Gastroesophageal sphincter (tissue), 4 donors: Measurements from ENCODE around the gene KRT84. TPM values are rescaled to one million over a fixed set of nuclear protein-coding genes. Genes with fewer than 3 reads are reported as not detected.
A peak's percentile ranks its signal among the peaks of the same experiment; 100 is the strongest.

Source experiments
- ATAC-seq: fragments of 150-250 bp; one replicate; pipeline ENCODE4 v1.9.1; 2016; ENCODE audit warnings: mild to moderate bottlenecking, moderate library complexity
- H3K27ac ChIP-seq, 4 donors: fragments of 200-600 bp; sonication (generic) in 3 of 4; 1 replicate in 3 of 4; 2 replicates in 1 of 4; pipeline ENCODE4 v1.5.1; 2016 to 2019
- H3K27me3 ChIP-seq: fragments of 200-600 bp; sonication (generic); one replicate; pipeline ENCODE4 v1.5.1; 2019
- H3K36me3 ChIP-seq, 2 donors: fragments of 200-600 bp; sonication (generic); one replicate each; pipeline ENCODE4 v1.5.1; 2019; ENCODE audit warnings: control low read depth in 1 of 2
- H3K4me1 ChIP-seq, 3 donors: fragments of 200-600 bp; sonication (generic); 1 replicate in 2 of 3; 2 replicates in 1 of 3; pipeline ENCODE4 v1.5.1; 2016 to 2019; ENCODE audit warnings: control low read depth in 2 of 3
- H3K4me3 ChIP-seq, 2 donors: fragments of 200-600 bp; sonication (generic); one replicate each; pipeline ENCODE4 v1.5.1; 2019; ENCODE audit warnings: mild to moderate bottlenecking in 1 of 2, moderate library complexity in 1 of 2
- H3K9me3 ChIP-seq, 3 donors: fragments of 200-600 bp; sonication (generic); one replicate each; pipeline ENCODE4 v1.5.1; 2017 to 2019; ENCODE audit warnings: control low read depth in 2 of 3
- EP300 ChIP-seq: sonication (generic); formaldehyde crosslinking; IDR thresholded peaks from one replicate; pipeline ENCODE4 v1.6.1; 2017; ENCODE audit warnings: antibody characterized with exemption, mild to moderate bottlenecking
- POLR2A ChIP-seq, 2 donors: fragments of 450-650 bp; IDR thresholded peaks; one replicate each; pipeline ENCODE4 v1.6.1; 2017; ENCODE audit warnings: antibody characterized with exemption in 2 of 2, mild to moderate bottlenecking in 2 of 2, moderate library complexity in 1 of 2
- POLR2AphosphoS5 ChIP-seq: sonication (generic); formaldehyde crosslinking; IDR thresholded peaks from one replicate; pipeline ENCODE4 v1.6.1; 2017; ENCODE audit warnings: antibody characterized with exemption
- WGBS, 2 donors: methylation state at CpG; one replicate each; pipeline ENCODE4 v1.1.5; 2018; ENCODE audit warnings: low coverage in 1 of 2; 5-methylcytosine and 5-hydroxymethylcytosine counted together
- total RNA-seq, 4 donors: library from RNA; depleted of rRNA; stranded (reverse); fragments of >200 nt; gene quantifications; one replicate each; pipeline ENCODE4 v1.1.0, GENCODE V29; 2016
- TF ChIP-seq, protein P1 (sequence below), 4 experiments: fragments of 200-600 bp in 2 of 4; fragments of 450-650 bp in 2 of 4; sonication (generic) in 1 of 4; IDR thresholded peaks; one replicate each; pipeline ENCODE4 v1.5.1; 2017 to 2019; ENCODE audit warnings: antibody characterized with exemption in 4 of 4, mild to moderate bottlenecking in 2 of 4, moderate library complexity in 2 of 4

KRT84 gene
- total RNA-seq, 4 donors from 2014 or later: not detected

DNA sequence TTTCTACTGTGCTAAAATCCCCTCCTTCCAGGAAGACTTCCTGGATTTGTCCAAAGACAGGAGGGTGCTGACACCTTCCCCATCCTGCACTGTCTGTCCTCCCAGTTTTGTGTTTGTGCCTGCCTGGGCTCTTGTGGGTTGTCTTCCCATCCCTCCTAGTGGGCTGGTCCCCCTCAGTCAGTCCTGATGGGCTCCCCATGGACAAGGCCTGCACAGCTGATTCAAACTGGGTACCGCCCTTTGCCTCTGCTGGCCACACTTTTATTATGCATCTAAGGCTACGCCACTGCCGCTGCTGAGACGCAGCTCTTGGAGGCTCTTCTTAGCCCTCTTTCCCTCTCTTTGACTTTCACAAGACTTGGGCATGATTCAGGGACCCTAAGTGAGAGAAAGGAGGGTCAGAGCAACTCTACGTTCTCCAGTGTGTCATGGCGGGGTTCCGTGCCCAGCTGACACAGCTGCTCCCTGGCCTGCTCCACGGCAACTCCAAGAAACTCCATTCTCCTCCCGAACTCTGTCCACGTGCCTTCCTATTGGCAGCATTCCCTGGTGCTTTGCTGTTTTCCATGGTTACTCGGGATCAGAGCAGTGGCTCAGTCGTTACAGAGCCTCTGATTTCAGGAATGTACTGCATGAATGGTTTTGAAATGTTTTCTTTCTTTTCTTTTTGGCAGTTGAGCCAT, 14.4 kb downstream of the KRT84 start:
- TF ChIP-seq EP300 (no peak), POLR2AphosphoS5 (peak; percentile 26), POLR2A (IDR thresholded peaks at IDR 0.05) (no peak)
- TF ChIP-seq, protein P1, sequence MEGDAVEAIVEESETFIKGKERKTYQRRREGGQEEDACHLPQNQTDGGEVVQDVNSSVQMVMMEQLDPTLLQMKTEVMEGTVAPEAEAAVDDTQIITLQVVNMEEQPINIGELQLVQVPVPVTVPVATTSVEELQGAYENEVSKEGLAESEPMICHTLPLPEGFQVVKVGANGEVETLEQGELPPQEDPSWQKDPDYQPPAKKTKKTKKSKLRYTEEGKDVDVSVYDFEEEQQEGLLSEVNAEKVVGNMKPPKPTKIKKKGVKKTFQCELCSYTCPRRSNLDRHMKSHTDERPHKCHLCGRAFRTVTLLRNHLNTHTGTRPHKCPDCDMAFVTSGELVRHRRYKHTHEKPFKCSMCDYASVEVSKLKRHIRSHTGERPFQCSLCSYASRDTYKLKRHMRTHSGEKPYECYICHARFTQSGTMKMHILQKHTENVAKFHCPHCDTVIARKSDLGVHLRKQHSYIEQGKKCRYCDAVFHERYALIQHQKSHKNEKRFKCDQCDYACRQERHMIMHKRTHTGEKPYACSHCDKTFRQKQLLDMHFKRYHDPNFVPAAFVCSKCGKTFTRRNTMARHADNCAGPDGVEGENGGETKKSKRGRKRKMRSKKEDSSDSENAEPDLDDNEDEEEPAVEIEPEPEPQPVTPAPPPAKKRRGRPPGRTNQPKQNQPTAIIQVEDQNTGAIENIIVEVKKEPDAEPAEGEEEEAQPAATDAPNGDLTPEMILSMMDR (IDR thresholded peaks at IDR 0.05): no peak
- WGBS, 2 donors: 35 to 38% methylated on average over 3 to 9 of the region's 12 CpGs
- Histone ChIP-seq H3K36me3 (no peaks in the 10 kb centered on the region), H3K4me1 (peaks cover 0 to 17% (median 0%) of the 10 kb centered on the region in 3 donors), H3K4me3 (no peak overlapping the region), H3K27me3 (no peaks in the 10 kb centered on the region), H3K9me3 (no peaks in the 10 kb centered on the region), H3K27ac (peak overlapping the region in 3 of 4 donors; percentile 46 to 55 (median 53))
- peak; percentile 87 for ATAC-seq

DNA sequence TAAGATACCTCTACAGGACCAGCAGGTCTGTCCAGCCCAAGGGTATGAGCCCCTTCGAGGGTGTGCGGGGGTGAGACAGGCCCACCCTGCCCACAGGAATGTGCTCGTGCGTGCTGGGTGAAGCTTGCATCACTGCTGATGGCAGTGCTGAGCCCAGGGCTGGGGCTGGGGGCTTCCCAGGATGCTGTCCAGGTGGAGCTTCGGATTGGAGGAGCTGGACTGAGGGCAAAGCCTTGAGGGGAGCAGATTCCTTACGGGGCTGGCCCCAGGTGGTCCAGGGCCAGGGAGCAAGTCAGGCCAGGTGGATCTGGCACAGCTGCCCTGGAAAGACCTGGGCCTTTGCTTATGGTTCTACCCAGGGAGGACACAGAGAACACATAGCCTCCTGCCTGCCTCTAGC, 15.6 kb downstream of the KRT84 start:
- Histone ChIP-seq H3K4me3 (no peak overlapping the region), H3K36me3 (no peaks in the 10 kb centered on the region), H3K9me3 (no peaks in the 10 kb centered on the region), H3K27ac (no peak overlapping the region), H3K4me1 (peaks cover 0 to 17% (median 0%) of the 10 kb centered on the region in 3 donors), H3K27me3 (no peaks in the 10 kb centered on the region)
- ATAC-seq: no peak
- TF ChIP-seq POLR2A (IDR thresholded peaks at IDR 0.05) (no peak), EP300 (no peak), POLR2AphosphoS5 (no peak)
- TF ChIP-seq, protein P1 (IDR thresholded peaks at IDR 0.05): no peak
- 86% methylated on average over 4 of the region's 6 CpGs; no CpG with 5 or more reads in 1 of the 2 donors for WGBS, 2 donors

DNA sequence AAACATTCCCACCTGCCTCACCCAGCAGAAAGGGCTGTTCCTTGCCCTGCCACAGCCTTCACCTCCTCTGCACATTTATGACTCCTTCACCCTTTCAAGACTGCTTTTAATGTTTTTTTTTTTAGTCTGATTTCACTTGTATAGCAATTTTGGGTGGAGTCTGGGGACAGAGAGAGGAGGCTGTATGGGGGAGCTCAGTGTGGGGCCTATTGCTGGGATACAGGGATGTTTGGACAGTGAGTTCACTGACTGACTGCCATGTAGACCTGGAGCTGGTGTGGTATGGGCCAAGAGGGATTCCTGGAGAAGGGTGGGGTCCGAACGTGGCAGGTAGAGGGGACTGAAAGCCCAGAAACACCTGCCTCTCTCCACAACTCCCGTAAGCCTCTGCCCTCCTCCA, 16.2 kb downstream of the KRT84 start:
- H3K4me1 ChIP-seq: peaks cover 0 to 17% (median 0%) of the 10 kb centered on the region in 3 donors
- WGBS, 2 donors: 67 to 81% methylated on average over 3 of the region's 3 CpGs
- ATAC-seq: no peak
- H3K9me3 ChIP-seq: no peaks in the 10 kb centered on the region
- H3K27me3 ChIP-seq: no peaks in the 10 kb centered on the region
- H3K27ac ChIP-seq: no peak overlapping the region
- TF ChIP-seq EP300: no peak
- TF ChIP-seq, protein P1 (IDR thresholded peaks at IDR 0.05): no peak
- TF ChIP-seq POLR2AphosphoS5: no peak
- TF ChIP-seq POLR2A (IDR thresholded peaks at IDR 0.05): no peak
- H3K4me3 ChIP-seq: no peak overlapping the region
- H3K36me3 ChIP-seq: no peaks in the 10 kb centered on the region

DNA sequence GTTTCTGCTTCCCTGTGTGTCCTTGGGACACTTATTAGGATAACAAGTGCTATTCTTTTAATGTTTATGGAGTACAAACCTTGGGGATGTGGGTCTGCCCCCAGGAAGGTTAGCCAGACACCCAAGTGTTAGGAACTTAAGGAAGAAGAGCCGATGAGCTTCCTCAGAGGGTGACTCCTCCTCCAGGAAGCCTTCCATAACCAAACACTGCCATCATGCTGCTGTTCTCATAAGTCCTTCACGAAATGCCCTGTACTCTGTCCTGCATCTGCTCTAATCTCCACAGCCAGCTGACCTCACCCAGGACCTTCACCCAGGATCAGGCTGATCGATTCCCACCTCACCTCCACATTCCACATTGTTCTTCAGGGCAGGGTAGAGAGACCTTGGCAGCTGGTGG, 16.9 kb downstream of the KRT84 start:
- 100% methylated on average over 1 to 2 of the region's 3 CpGs for WGBS, 2 donors
- ATAC-seq: no peak
- no peak overlapping the region for H3K27ac ChIP-seq

DNA sequence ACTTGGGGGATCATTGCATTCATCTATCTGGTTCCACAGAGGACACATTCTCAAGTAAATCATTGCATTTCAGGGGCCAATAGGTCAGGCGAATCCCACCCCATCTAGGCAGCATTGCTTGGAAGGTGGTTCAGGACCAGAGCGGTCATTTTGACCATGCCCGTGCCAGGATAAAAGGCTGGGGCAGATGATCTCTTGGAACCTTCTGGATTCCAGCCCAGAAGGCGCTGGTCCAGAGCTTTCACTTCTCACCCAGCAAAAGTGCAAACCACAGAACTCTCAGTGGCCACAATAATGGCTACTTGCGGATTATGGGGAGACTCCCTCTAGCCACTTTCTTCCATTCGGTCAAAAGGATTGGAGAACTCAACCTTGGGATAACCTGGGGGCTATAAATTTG, 17.6 kb downstream of the KRT84 start:
- TF ChIP-seq EP300 (no peak), POLR2A (IDR thresholded peaks at IDR 0.05) (no peak), POLR2AphosphoS5 (no peak)
- TF ChIP-seq, protein P1 (IDR thresholded peaks at IDR 0.05): no peak
- WGBS, 2 donors: 60 to 74% methylated on average over 1 to 3 of the region's 6 CpGs
- Histone ChIP-seq H3K4me1 (peaks cover 0 to 17% (median 0%) of the 10 kb centered on the region in 3 donors), H3K27ac (no peak overlapping the region), H3K27me3 (no peaks in the 10 kb centered on the region), H3K9me3 (no peaks in the 10 kb centered on the region), H3K36me3 (no peaks in the 10 kb centered on the region), H3K4me3 (no peak overlapping the region)
- no peak for ATAC-seq

More for the DNA sequence above, 16.9 kb downstream of the KRT84 start:
- Histone ChIP-seq H3K4me1 (peaks cover 0 to 17% (median 0%) of the 10 kb centered on the region in 3 donors), H3K27me3 (no peaks in the 10 kb centered on the region), H3K36me3 (no peaks in the 10 kb centered on the region), H3K9me3 (no peaks in the 10 kb centered on the region), H3K4me3 (no peak overlapping the region)
- TF ChIP-seq POLR2AphosphoS5 (no peak), POLR2A (IDR thresholded peaks at IDR 0.05) (no peak), EP300 (no peak)
